CD4-positive, alpha-beta T cell treated with Interleukin-2 at 100 ng/mL for 4 hours (primary cell): ENCODE data around the gene MLANA.

ENCODE experiments used
- DNase-seq: peaks from one replicate; pipeline ENCODE4 v3.0.0-alpha.2; 2020; ENCODE audit warnings: low spot score

The MLANA gene

GRCh38 chr9:5900622-5901021 is 9.9 kb downstream of the MLANA start:
- no peak for DNase-seq

- DNase-seq = no peak
Observed at GRCh38 chr9:5902377-5902776, 11.7 kb downstream of the MLANA start.

DNA sequence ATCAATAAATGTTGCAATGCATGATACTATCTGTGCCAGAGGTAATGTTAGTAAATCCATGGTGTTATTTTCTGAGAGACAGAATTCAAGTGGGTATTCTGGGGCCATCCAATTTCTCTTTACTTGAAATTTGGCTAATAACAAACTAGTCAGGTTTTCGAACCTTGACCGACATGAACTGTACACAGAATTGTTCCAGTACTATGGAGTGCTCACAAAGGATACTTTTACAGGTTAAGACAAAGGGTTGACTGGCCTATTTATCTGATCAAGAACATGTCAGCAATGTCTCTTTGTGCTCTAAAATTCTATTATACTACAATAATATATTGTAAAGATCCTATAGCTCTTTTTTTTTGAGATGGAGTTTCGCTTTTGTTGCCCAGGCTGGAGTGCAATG is 18.2 kb downstream of the MLANA start:
- no peak for DNase-seq

GRCh38 chr9:5909976-5910375 is 19.3 kb downstream of the MLANA start:
- no peak for DNase-seq

- DNase-seq = no peak
Observed at GRCh38 chr9:5910413-5911057, 19.8 kb downstream of the MLANA start.

- no peak for DNase-seq
Observed at GRCh38 chr9:5915438-5915837, 24.7 kb downstream of the MLANA start.

DNA sequence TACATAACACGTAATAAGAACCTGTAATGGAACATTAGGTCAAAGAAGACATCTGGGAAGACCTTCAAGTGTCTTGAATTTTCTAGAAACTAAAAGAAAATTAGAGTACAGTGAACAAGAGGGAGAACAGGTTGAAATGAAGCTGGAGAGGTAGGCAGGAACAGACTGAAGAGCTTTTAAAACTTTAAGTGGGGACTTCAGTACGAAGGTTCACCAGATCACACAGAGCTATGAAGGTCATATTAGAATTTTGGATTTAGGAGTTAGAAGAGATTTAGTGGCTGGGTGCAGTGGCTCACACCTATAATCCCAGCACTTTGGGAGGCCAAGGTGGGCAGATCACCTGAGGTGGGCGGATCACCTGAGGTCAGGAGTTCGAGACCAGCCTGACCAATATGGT is 26.6 kb downstream of the MLANA start:
- DNase-seq = no peak

DNA sequence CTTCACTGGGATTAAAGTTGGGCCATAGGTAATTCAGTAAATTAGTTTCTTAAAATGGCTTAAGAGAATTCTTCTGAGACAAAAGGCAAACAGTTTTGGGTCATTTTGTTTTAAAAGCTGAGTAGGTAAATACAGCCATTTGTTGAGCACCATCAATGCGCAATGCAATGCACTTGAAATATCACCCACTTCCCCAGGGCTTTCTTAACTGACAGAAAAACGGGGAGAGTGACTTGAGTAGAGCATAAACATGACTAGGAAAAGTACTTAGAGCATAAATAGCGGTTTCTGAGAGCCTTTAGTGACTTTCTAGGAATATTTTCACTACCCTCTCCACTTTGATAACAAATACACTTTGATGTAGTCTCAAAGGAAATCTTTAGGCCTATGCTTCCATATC is 27.2 kb downstream of the MLANA start:
- DNase-seq = no peak

GRCh38 chr9:5918460-5918859 is 27.8 kb downstream of the MLANA start:
- DNase-seq = no peak

- DNase-seq = no peak
Observed at GRCh38 chr9:5920860-5921328, 30.2 kb downstream of the MLANA start.

DNA sequence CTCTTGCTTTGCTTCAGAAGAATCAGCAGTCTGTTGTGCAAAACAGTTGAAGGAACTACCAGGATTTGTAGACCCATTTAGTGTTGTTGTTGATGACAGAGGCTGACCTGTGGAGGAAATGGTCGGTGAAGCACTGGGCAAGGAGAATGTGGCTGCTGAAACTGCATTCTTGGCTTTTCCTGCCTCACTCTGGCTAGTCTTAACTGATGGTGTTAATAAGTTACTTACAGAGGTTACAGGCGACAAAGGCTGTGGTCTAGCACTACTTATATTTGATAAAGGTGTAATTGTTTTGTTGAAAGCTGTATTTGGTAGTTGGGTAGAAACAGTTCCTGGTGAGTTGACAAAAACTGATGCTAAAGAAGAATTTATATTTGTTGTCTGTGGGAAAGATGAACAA is 31.5 kb downstream of the MLANA start:
- DNase-seq = no peak

DNA sequence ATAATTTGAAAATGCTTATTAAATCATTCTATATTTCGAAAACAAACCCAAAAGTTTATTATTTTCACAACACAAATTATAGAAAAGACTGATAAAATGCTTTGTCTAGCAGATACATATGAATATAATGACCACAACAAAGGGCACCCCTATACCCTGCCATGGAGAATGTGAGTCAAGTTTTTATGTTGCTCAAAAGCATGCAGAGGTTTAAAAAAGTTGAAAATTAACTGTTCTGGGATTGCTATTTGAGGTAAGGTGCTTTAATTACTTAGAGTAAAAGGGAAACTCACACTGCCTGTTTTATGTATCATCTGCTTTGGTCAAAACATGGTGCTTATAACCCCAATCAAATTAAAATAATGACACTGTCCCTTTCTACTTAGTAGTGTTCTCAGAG is 41.0 kb downstream of the MLANA start:
- DNase-seq = no peak

DNA sequence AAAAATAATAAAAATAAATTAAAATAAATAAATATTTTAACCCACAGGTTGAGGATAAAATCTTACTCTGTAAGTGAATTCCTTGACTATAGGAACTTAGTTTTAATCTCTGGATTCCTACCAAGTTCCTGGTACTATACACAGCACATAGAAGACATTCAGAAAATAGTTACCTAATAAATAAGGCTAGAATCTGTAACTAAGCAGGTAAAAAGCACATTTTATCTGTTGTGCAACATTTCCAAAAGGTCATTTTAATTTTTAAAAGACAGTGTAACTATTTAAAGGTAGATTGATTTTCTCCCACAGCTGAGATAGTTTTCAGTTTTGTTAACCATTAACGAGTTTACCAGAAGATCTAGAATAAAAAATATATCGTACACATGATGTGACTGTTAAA is 47.8 kb downstream of the MLANA start:
- DNase-seq = no peak

GRCh38 chr9:5939530-5939929 is 48.8 kb downstream of the MLANA start:
- no peak for DNase-seq

GRCh38 chr9:5941214-5941613 is 50.5 kb downstream of the MLANA start:
- no peak for DNase-seq

DNA sequence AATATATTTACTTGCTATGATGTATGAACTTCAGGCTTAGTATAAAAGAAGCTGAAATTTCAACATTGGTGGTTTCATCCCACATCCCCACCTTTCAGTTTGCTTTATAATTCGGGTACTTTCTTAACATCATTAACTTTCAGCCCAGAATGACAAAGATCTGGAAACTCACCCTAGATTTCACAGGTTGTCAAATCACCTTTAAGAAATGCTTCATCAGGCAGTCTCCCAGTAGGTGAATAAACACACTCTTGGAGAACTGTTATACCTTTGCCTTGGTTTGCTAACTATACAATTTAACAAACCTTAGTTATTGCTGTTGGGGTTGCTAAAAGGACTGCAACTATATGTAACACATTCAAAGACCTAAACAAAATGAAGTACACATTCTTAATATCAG is 54.4 kb downstream of the MLANA start:
- no peak for DNase-seq

DNA sequence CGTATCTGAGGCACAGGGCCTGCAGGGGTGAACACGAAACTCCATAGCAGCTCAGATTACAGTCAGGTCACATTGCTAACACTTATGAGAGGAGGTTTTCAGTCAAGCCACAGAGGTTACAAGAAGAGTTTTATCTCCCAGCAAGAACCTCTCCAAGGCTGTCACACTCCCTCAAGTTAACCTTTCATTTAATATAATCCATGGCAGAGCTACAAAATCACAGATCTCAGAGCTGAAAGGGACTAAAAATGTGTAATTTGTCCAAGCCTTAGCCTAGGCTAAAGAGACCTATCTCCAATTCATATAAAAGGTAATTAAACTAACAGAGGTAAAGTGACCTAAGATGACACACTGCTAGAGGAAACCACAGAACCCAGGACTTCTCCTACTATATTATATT is 57.2 kb downstream of the MLANA start:
- DNase-seq = no peak

- peak; percentile 45 for DNase-seq
Observed at GRCh38 chr9:5949103-5949699, 58.5 kb downstream of the MLANA start.

- DNase-seq = no peak
Observed at GRCh38 chr9:5950261-5950660, 59.6 kb downstream of the MLANA start.

DNA sequence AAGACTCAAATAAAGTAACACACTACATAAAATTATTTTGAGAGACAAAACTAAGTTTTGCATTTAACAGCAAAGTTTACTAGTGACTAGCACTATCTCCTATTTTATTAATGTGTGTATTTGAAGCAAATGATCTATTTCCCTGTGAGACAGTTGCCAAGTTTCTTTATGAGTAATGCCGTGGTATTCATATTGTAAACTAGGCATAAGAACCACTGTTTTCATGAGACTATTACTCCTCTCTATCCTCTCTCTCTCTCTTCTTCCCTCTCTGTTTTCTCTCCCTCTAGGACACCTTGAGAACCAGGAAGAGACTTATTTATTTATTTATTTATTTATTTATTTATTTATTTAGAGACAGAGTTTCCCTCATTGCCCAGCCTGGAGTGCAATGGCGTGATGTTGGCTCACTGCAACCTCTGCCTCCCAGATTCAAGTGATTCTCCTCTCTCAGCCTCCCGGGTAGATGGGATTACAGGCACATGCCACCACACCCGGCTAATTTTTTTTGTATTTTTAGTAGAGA is 61.1 kb downstream of the MLANA start:
- no peak for DNase-seq

GRCh38 chr9:5953743-5954707 is 63.3 kb downstream of the MLANA start:
- no peak for DNase-seq

GRCh38 chr9:5957166-5957565 is 66.5 kb downstream of the MLANA start:
- DNase-seq = no peak

DNA sequence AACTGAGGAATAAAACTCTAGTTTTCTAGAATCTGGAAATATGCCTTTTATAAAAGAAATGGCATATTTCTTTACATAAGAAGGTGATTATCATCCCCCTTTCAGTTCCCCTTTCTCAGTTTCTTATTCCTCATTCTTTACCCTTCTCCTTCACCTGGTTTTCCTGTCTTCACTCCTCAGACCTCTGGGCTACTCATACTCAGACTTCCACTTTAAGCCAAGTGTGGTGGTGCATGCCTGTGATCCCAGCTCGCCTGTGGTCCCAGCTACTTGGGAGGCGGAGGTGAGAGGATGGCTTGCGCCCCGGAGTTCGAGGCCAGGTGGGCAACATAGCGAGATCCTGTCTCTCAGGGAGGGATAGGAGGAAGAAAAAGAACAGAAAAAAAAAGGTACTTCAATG is 67.6 kb downstream of the MLANA start:
- no peak for DNase-seq
